T-helper 2 cell treated with Interferon-gamma antibody and Interleukin-4, amounts not matched to agents 100 ng/mL and 5 ng/mL, for 36 hours (primary cell): ENCODE results near the gene AGO1. TPM values are rescaled to one million over a fixed set of nuclear protein-coding genes. Genes with fewer than 3 reads are reported as not detected.

ENCODE experiments used
- intact Hi-C: fragments of 100-400 bp; cut with micrococcal nuclease; formaldehyde crosslinking; loops from one replicate; pipeline ENCODE4 v1.15.1; 2023
- total RNA-seq: library from RNA; stranded (reverse); gene quantifications from 2 replicates; pipeline ENCODE4 v1.2.3, GENCODE V29; 2022

Gene AGO1
- 23.2 and 23.9 TPM in 2 replicates for total RNA-seq

DNA sequence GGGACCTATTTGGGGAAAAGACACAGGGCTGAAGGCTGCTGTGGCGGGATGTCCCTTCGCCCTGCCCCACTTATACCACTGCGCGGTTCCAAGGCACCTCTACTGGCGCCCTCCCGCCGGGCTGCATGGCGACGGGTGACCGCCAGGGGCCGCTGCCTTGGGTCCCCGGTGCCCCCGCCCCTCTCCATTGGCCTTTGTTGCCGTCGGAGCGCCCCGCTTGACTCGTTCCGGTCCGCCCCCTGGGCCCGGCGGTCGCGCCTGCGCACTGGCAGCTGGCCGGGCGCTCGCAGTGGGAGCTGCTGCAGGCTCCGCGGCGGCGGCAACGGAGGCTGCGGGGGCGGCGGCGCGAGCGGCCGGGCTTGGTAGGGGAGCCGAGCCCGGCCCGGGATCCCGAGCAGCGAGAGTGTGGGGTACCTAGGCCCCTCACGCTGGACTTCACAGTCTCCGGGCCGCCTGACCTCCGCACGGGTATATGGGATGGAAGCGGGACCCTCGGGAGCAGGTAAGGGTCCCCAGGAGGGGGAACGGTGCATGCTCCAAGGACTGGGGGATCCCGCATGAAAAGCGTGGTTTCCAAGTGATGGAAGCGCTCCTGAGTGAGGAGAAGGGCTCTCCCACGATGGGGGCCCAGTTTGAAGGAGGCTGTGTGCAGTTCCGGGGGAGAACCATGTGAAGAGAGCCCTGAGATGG lies at the start of gene AGO1:
TSS of gene AGO1 (plus strand) at position 265 of the 690 bp plus-strand sequence. CDS start at position 478, 213 bp downstream.
- intact Hi-C loops, result loop anchor here (1.0 to 2.0 kb wide), 3 partner anchors 48 to 205 kb away; partner anchors contain the start of genes ADPRS and AGO3

DNA sequence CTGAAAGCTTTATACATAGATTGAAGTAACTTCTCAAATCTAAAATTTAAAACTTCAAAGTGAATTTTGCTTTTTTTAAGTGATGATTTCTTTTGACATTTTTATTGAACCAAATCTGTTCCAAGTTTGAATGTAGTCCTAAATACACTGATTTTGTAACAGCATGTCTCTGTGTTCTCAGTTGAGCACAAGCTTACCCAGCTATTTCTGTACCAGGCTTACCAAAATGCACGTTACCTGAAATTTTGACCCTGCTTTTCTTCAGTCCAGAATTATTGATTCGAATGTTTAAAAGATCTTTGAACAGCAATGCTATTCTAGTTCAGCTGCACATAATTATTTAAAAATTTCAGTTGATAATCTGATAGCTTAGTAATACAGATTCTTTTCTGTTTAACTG lies 49.6 kb upstream of the AGO1 start:
- intact Hi-C loops, result no loop called here

DNA sequence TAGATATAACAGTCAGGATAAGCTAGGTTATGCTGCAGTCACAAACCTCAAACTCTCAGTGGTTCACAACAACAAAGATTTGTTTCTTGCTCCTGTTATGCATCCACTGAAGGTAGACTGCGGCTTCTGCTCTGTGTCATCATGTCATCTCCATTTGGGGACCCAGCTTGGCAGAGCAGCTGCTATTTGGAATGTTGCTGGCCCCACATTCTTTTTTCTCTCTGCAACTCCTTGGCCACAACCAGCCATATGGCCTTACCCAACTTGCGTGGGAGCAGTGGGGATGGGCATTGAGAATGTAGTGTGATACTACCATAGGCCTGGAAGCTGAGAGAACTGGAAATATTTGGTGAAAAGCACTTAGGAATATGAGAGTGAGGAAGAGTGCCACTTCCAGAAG lies 48.8 kb upstream of the AGO1 start:
- intact Hi-C loops, result no loop called here

DNA sequence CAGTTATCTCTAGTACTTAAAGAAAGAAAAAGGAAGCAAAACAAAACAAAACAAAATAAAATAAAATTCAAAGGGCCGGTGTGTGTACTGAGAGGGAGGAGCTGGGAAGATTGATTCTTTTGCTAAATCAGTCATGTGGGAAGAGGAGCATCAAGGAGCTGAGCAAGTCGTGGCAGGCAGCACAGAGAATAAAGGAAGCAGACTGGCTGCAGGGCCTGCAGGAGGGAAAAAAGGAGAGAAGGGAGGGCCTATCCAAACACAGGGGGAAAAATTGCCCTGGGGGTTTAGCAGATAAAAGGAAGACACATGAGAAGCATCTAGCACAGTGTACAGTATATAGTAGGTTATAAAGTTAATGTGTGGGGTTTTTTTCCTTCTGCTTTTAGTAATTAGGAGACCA lies 47.6 kb upstream of the AGO1 start:
- intact Hi-C loops, result no loop called here

DNA sequence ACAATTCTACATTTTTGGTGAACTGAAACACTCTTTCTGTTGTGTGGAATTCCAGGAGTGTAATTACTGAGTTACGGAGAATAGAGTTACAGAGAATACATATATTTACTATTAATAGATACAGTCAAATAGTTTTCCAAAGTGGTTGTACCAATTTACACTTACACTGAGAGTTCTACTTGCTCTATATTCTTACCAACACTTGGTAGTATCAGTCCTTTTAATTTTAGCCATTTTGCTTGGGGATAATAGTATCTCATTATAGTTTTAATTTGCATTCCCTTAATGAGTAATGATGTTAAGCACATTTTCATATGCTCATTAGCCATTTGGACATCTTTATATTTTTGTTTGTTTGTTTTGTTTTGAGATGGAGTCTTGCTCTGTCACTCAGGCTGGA lies 46.3 kb upstream of the AGO1 start:
- intact Hi-C loops, result no loop called here

DNA sequence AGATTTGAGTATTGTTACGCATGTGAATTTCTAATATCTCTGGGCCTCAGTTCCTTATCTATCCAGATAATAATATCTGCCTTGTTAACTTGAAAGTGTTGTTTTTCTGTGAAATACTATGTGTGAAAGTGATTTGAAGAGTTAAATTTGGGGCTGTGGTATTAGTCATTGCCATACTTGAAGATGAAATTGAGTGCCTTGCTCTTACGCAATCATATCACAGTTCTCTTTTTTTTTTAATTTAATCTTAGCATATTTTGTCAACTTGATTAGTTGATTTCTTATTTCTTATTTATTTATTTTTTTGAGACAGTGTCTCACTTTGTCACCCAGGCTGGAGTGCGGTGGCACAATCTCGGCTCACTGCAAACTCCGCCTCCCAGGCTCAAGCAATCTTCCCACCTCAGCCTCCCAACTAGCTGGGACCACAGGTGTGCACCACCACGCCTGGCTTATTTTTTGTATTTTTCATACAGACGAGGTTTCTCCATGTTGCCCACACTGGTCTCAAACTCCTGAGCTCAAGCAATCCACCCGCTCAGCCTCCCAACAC lies 44.2 kb upstream of the AGO1 start:
- intact Hi-C loops, result no loop called here

DNA sequence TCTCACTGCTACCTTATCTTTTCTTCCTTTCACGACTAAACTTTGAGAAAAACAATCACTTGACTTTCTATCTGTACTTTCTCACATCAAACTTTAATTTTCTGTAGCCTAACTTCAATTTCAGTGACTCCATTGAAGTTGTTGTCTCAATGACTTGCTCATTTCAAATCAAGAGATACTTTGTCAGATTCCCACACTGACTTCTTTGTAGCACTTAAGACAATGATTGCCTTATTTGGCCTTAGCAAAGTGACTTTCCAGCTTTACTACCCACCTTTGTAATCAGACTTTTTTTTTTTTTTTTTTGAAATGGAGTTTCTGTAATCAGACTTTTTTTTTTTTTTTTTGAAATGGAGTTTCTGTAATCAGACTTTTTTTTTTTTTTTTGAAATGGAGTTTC lies 38.2 kb upstream of the AGO1 start:
- intact Hi-C loops, result no loop called here

DNA sequence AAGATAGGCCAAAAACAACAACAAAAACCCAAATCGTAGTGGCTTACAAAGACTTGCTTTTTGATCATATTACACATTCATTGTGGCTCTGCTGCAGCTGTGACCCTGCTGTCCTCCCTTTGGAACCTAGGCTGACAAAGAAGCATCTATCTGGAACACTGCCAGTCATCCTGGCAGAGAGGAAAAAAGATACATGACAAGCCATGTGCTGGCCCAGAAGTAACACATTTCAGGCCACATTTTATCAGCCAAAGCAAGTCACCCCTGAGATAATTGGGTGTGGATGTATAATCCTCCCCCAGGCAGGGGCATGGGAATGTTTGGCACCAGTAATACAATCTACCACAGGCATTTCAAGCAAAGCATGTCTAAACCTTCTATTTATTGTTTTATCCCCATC lies 37.2 kb upstream of the AGO1 start:
- intact Hi-C loops, result no loop called here

DNA sequence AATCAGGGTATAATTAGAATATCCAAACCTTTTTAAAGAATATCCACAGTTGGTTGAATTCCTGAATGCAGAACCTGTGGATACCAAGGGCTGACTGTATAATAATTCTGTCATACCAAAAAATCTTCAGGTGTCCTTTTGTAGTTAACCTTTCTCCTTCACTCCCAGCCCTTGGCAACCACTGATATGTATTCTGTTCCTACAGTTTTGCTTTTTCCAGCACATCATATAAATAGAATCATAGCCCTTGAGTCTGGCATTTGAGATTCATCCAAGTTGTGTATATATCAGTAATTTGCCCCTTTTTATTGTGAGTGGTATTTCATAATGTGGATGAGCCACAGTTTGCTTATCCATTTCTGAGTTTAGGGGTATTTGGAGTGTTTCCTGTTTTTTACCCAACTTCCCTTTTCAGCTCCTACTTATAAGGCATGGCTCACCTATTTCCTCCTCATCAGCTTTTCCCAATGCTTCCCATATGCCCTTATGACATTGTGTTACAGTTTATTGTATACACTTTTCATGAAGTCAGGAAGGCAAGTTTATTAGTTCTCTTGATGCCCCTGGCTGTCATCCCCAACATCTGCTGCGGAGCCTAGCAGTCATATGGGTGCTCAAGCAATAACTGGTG lies 35.0 kb upstream of the AGO1 start:
- intact Hi-C loops, result no loop called here

DNA sequence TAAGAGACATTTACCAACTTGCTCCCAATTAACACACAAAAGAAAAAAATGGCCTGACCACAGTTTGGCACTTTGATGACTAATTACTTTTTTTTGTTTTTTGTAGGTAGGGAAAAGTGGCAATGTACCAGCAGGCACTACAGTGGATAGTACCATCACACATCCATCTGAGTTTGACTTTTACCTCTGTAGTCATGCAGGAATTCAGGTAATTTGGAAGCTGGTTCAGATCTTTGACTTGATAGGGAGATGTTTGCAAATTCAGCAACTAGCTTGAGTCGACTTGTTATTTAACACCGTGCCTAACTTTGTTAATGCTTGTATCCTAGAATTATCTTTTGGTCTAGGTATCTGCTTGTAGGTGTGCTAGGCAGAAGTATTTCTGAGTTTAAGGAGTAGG lies 33.0 kb upstream of the AGO1 start:
- intact Hi-C loops, result no loop called here

DNA sequence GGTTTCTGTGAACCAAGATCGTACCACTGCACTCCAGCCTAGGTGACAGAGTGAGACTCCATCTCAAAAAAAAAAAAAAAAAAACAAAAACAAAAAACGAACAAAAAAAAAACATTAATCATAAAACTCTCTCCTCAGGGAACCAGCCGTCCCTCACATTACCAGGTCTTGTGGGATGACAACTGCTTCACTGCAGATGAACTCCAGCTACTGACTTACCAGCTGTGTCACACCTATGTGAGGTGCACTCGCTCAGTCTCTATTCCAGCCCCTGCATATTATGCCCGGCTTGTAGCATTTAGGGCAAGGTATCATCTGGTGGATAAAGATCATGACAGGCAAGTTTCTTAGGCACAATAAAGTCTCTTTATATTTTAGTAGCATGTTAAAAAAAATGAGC lies 32.3 kb upstream of the AGO1 start:
- intact Hi-C loops, result no loop called here

DNA sequence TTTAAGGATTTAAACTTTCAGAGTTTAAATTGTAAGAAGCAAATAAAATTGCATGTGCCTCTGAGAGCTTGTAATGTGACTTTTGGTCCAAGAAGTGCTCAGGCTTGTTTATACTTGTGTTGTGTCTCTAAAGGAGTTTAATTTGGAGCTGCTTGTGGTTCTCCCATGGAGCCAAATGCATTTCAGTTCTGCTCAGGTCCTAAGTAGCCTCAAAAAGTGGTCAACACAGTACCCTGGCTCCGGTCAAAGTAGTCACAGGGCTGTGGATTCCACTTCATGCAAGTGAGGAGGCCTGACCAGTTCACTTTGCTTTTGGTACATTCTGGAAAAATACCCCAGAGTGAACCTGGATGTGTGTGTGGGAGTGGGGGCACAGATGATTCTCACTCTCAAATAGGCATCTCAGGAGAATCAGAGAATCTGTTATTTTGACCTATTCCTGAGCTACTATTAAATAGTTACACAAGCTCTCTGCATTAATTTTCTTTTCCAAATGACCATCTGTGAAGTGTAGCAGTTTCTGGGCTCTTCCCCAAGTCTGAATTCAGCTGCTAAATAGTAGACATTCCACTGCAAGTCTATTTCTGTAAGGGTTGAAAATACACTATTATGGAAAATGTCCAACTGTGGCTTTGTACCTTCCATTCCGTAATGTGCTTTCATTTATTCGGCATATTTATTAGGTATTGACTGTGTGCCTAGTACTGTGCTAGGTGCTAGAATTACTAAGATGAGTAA lies 31.7 kb upstream of the AGO1 start:
- intact Hi-C loops, result no loop called here

DNA sequence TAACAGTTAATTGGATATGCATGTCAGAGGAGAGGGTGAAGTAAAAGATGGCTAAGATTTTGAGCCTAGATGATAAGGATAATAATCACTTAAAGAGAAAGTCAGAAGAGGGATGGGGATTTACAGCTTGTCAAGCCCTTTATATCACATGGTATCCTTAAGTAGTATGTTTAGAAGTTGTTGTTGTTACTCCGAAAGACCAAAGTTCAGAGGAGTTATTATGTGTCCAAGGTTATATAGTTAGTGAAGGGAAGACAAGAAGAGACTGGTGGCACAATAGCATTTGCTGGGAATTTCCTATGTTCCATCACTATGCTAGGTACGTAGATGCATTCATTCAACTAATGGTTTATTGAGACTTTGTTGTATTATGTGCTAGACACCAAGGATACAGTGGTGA lies 30.8 kb upstream of the AGO1 start:
- intact Hi-C loops, result no loop called here

DNA sequence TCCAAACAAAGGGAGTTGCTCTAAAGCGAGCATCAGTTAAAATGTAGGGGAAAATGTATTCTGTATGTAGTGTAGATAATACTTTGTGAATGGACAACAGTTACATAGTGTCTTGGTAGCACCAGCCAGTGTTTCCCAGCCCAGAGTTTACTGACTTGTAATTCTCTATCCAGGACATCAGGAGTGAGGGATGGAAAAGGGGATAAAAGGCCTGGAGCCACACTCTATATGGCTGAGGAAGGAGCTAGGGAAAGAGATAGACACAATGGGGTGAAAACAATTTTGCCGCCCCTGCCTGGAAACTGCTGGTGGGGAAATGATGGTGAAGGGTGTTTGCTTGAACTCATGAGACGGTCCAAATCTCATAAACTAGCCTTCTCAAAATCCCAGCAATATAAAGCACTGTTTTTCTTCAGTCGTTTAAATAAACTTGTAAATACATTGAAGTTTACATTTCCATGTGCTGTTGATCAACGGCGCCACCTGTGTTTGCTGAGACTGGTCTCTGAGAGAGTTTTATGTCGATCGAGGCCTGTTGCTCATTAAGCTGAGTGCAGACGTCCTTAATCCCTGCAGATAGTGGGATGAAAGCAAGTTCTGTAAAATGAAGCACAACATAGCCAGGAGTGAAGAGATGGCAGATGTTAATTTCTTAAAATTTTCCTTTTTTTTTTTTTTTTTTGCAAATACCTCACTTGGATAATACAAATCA lies 27.9 kb upstream of the AGO1 start:
- intact Hi-C loops, result no loop called here

DNA sequence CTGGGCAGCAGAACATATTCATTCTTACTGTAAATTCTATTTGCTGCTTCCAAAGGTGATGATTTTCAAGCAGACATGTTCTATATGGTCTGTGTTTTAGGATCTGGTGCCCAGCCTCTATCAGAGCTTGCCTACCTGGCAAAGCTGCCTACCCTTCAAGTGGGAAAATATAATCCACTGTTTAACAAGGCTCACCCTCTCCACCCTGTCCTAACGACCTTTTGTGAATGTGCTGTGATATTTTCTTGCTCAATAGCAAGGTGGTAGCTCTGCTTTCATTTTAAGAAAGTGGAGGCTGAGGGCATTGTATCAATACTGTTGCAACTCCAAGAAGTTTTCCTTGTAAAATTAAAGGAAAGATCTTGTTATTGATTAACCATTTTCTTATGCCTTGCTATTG lies 26.0 kb upstream of the AGO1 start:
- intact Hi-C loops, result no loop called here

DNA sequence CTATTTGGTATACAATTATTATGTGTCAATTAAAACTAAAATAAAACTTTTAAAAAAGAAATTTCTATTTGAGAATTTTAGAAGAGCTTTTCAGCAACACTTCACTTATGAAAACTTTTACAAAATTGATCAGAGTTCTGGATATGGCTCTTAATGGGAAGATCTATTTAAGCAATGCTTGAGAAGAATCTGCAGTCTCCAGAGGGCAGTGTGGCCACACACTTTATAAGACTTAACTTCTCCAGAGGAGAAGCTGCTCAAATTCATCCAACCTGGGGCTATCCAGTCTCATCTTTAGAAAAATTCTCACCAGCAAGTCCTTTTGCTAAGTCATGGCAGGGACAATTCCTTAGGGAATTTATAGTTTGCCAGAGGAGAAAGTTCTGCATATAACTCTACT lies 25.2 kb upstream of the AGO1 start:
- intact Hi-C loops, result no loop called here

DNA sequence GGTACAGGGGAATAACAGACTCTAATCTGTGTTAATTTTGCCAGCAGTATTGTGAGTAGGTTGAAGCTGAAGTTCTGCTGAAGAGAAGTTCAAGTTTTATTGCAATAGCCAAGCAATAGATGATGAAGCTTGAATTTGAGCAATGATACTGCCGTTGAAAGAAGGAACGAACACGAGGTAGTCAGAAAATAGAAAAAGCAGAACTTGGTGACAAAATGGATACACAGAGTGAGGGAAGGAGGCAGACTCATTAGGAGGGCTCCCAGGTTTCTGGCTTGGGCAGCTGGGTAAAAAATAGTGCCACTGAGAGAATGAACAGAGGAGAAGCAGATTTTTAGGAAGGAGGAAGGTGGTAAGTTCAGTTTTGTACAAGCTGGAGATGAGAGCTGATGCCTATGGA lies 22.3 kb upstream of the AGO1 start:
- intact Hi-C loops, result no loop called here

DNA sequence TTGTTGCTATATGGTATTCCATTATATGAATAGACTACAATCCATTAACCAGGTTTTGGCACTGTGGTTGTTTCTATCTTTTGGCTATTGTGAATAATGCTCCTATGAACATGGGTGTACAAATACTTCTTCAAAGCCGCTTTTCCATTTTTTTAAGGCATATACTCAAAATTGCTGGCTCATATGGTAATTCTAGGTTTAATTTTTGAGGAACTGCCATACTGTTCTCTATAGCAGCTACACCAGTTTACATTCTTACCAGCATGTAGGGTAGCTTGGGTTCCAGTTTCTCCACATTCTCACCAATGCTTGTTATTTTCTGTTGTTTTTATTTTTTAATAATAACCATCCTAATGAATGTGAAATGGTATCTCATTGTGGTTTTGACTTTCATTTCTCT lies 19.9 kb upstream of the AGO1 start:
- intact Hi-C loops, result no loop called here

DNA sequence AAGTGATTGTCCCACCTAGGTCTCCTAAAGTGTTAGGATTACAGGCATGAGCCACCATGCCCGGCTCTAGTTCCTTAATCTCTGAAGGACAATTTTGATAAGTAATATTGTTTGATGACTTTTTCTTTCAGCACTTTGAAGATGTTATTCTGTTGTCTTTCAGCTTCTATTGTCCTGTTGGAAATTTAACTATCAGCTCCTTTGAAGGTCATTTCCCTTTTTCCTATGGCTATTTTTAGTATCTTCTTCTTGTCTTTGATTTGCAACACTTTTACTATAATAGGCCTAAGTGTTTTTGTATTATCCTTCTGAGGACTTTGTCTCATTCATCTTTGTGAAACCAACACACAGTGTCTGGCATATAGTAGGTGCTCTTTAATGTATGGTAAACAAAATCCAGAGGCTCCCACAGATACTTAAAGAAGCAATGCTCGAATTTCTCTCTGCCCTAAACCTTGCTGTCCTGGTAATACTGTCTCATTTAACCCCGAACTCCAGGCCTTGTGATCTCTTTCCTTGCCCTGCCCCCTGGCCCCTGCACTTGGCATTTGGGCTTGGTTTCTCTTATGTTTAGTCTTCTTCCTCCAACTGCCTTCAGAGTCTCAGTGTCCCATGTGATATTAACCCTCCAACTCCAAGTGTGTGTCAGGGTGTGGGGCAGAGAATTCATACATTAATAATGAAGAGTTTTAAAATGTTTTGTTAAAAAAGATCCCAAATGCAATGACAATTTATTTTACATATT lies 19.0 kb upstream of the AGO1 start:
- intact Hi-C loops, result no loop called here

DNA sequence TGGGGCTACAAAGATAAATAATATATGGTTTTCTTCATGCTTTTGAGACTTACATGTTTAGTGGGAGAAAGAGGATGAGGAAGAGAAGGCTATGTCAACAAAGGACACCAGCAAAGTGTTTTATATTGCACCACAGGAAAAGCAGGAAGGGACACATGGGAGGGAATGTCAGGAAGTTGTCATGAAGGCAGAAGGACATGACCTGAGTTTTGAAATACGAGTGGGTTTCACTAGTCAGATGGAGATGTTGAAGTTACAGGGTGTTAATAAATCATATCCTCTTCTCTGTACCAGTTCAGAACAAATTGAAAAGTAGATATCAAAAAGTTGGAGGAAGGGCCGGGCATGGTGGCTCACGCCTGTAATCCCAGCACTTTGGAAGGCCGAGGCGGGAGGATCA lies 18.2 kb upstream of the AGO1 start:
- intact Hi-C loops, result no loop called here

DNA sequence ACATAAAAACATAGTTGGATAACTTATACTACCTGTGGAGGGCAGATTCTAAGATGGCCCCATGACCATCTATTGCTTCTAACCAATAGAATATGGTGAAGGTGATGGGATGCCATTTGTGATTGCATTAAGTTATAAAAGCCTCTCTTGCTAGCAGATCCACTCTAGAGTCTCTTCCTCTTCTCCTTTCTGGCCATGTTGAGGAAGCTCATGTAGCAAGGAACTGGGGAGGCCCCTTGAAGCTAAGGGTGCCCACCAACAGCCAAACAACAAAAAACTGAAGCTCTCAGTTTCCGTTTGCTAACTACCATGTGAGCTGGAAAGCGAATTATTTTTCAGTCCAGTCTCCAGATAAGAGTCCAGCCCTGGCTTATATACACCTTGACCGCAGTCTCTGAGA lies 16.0 kb upstream of the AGO1 start:
- intact Hi-C loops, result no loop called here
